ENCODE data around the gene HS2ST1. TPM values are rescaled to one million over a fixed set of nuclear protein-coding genes. Genes with fewer than 3 reads are reported as not detected.

The HS2ST1 gene
- polyA plus RNA-seq, 3 donors = 2.6 to 6.0 (median 4.2) TPM

GRCh38 chr1:87044840-87045239 is 130.4 kb downstream of the HS2ST1 start:
- H3K4me2 ChIP-seq (replicated peaks; ENCODE audit: extremely low read depth, low read length, poor library complexity, severe bottlenecking) = no peak overlapping the region
- H3K36me3 Mint-ChIP-seq = no peaks in the 10 kb centered on the region

GRCh38 chr1:87045761-87046304 is 131.4 kb downstream of the HS2ST1 start:
- Mint-ChIP-seq H3K27me3 (ENCODE audit: low read depth in 3 of 3) (peaks cover 0 to 2% (median 0%) of the 10 kb centered on the region in 3 donors), H3K27ac (no peak overlapping the region), H3K36me3 (no peaks in the 10 kb centered on the region), H3K9me3 (peaks cover 4 to 17% (median 9%) of the 10 kb centered on the region in 7 donors), H3K4me1 (peaks cover 5% of the 10 kb centered on the region), H3K4me3 (no peak overlapping the region)
- TF ChIP-seq CTCF (IDR thresholded peaks at IDR 0.05) = no peak
- Histone ChIP-seq H2AFZ (ENCODE audit: insufficient read depth, low read depth, low read length, poor library complexity, severe bottlenecking) (no peak overlapping the region), H3K4me2 (replicated peaks; ENCODE audit: extremely low read depth, low read length, poor library complexity, severe bottlenecking) (no peak overlapping the region), H3K9ac (ENCODE audit: insufficient read depth, low read length, poor library complexity, severe bottlenecking) (no peak overlapping the region), H3K4me3 (replicated peaks in 1 of 3; ENCODE audit: low read depth in 2 of 3, low read length in 3 of 3) (no peak overlapping the region), H3K79me2 (ENCODE audit: insufficient read depth, low read length) (no peaks in the 10 kb centered on the region), H3K27ac (ENCODE audit: low read depth in 1 of 2, low read length in 2 of 2) (no peak overlapping the region), H3K9me3 (replicated peaks in 1 of 2; ENCODE audit: control insufficient read depth in 1 of 2, insufficient read depth in 1 of 2, low read length in 2 of 2) (peaks cover 0 to 3% of the 10 kb centered on the region in 2 donors), H4K20me1 (ENCODE audit: insufficient read depth, low read length) (no peaks in the 10 kb centered on the region), H3K4me1 (ENCODE audit: control insufficient read depth in 1 of 2, insufficient read depth in 2 of 2, low read length in 2 of 2) (no peaks in the 10 kb centered on the region), H3K27me3 (ENCODE audit: control insufficient read depth in 2 of 2, insufficient read depth in 2 of 2, low read length in 2 of 2) (no peaks in the 10 kb centered on the region), H3K36me3 (replicated peaks in 1 of 2; ENCODE audit: control insufficient read depth in 1 of 2, insufficient read depth in 2 of 2, low read length in 2 of 2) (no peaks in the 10 kb centered on the region)
- intact Hi-C loops (cut with micrococcal nuclease) = no loop called here
- WGBS (ENCODE audit: insufficient coverage) = 81% methylated on average over 3 of the region's 5 CpGs
- no peak for DNase-seq

More at GRCh38 chr1:87044840-87045239, 130.4 kb downstream of the HS2ST1 start:
- DNase-seq = no peak
- Histone ChIP-seq H3K4me3 (replicated peaks in 1 of 3; ENCODE audit: low read depth in 2 of 3, low read length in 3 of 3) (no peak overlapping the region), H3K27me3 (ENCODE audit: control insufficient read depth in 2 of 2, insufficient read depth in 2 of 2, low read length in 2 of 2) (no peaks in the 10 kb centered on the region), H3K9ac (ENCODE audit: insufficient read depth, low read length, poor library complexity, severe bottlenecking) (no peak overlapping the region), H4K20me1 (ENCODE audit: insufficient read depth, low read length) (no peaks in the 10 kb centered on the region), H3K27ac (ENCODE audit: low read depth in 1 of 2, low read length in 2 of 2) (no peak overlapping the region), H2AFZ (ENCODE audit: insufficient read depth, low read depth, low read length, poor library complexity, severe bottlenecking) (no peak overlapping the region), H3K79me2 (ENCODE audit: insufficient read depth, low read length) (no peaks in the 10 kb centered on the region), H3K9me3 (replicated peaks in 1 of 2; ENCODE audit: control insufficient read depth in 1 of 2, insufficient read depth in 1 of 2, low read length in 2 of 2) (peaks cover 0 to 3% of the 10 kb centered on the region in 2 donors), H3K36me3 (replicated peaks in 1 of 2; ENCODE audit: control insufficient read depth in 1 of 2, insufficient read depth in 2 of 2, low read length in 2 of 2) (no peaks in the 10 kb centered on the region), H3K4me1 (ENCODE audit: control insufficient read depth in 1 of 2, insufficient read depth in 2 of 2, low read length in 2 of 2) (no peaks in the 10 kb centered on the region)
- Mint-ChIP-seq H3K4me3 (no peak overlapping the region), H3K27ac (no peak overlapping the region), H3K27me3 (ENCODE audit: low read depth in 3 of 3) (peaks cover 0 to 2% (median 0%) of the 10 kb centered on the region in 3 donors), H3K4me1 (peaks cover 5% of the 10 kb centered on the region), H3K9me3 (peaks cover 4 to 15% (median 9%) of the 10 kb centered on the region in 7 donors)
- no peak for TF ChIP-seq CTCF (IDR thresholded peaks at IDR 0.05)
- intact Hi-C loops (cut with micrococcal nuclease) = no loop called here
- WGBS (ENCODE audit: insufficient coverage) = no CpG with 5 or more reads among the region's 5 CpGs

All from CD14-positive monocyte (primary cell).